Daoy (cell line): ENCODE data around the gene ZNF248. TPM values are rescaled to one million over a fixed set of nuclear protein-coding genes. Genes with fewer than 3 reads are reported as not detected.
"Not testable (repeated sequence)": the region's sequence is repeated elsewhere in the genome, so short reads cannot be mapped to it uniquely, and the experiment has no call there.

Experiments used
- DNase-seq: peaks from one replicate; pipeline ENCODE4 v3.0.0-alpha.2; 2015; ENCODE audit warnings: low read depth
- total RNA-seq: library from RNA; depleted of rRNA; stranded (reverse); fragments of >200 nt; shearing (Covaris generic); gene quantifications from 2 replicates; pipeline ENCODE4 v1.2.3, GENCODE V29; 2014; rRNA removed

ZNF248 gene
- 0.51 and 2.3 TPM in 2 replicates for total RNA-seq

DNA sequence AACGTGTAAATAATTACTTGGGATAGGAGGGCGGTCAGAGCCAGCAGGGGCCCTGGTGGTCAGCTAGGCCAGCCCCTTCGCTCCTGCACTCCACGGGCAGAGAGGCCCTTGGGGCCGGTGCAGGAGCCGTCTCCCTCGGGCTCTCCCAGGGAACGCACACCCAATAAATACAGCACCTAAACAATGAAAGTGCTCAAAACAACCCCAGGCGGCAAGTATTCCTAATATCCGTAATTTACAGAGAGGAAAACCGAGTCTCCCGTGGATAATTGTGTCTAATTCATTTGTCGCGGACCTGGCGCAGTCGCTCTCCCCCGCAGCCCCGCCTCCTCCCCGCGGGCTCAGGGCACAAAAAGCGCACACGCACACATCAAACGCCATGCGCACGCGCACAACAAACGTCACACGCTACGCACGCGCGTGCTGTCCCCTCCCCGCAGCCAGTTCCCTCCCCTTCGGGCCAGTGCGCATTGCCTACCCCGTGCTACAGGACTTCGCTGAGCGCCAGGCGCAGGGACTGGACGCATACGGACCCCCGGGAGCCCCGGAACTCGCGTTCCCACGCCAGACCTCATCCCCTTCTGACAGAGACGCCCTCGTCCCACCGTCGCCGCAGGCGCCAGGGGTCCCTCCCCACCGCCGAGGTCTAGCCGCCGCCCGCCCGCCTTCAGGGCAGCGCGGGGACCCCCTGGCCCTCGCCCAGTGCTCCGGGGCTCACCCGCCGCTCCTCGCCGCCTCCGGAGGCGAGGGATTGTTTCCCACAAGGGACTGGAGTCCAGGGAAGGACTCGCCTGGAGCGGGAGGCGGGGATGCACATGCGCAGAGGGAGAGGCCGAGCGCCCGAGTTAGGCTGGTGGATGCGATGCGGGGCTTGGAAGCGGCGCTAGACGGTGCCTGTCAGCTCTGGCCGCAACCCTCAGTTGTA lies at the start of gene ZNF248:
TSS of gene ZNF248 (minus strand) at position 324 of the 925 bp plus-strand sequence. CDS start 1,300 bp downstream, outside the sequence.
- peak; percentile 96 for DNase-seq

DNA sequence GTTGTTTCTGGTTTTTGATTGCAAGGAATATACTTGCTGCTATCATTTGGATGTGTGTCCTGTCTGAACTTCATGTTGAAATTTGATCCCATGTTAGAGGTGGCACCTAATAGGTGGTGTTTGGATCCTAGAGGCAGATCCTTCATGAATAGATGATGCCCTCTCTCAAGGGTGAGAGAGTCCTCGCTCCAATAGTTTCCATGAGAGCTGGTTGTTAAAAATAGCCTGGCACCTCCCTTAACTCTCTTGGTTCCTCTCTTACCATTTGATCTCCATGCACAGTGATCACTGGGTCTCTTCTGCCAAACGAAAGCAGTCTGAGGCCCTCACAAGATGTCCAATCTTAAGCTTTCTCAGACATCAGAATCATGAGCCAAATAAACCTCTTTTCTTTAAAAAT lies 49.0 kb upstream of the ZNF248 start:
- DNase-seq: no peak

GRCh38 chr10:37896436-37896835 lies 39.0 kb upstream of the ZNF248 start:
- no peak for DNase-seq

DNA sequence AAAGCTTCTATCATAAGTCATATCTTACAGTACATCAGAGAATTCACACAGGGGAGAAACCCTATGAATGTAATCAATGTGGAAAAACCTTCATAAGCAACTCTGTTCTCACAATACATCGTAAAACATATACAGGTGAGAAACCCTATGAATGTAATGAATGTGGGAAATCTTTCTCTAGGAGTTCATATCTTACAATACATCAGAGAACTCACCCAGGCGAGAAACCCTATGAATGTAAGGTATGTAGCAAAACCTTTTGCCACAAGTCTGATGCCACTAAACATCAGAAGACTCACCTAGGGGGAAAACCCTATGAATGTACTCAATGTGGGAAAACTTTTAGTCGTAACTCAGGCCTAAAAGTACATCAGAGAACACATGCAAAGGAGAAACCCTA lies 38.3 kb upstream of the ZNF248 start:
- DNase-seq: no peak

DNA sequence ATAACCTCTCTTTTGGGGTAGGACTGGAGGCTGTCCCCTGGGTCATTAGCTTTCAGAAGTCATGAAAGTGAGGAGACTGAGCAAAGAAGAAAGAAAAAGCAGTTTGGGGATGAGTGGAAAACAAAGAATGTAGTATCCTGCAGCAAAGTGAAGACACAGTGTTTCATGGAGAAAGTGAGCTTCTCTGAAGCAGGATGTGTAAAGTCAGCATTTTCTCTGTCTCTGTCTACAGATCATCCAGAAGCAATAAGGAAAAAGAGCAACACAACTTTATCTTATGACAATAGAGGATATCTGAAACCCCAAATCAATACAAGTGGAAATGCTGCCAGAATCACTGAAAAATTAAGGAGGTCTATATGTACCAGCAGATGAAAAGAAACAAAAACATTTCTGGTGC lies 28.4 kb upstream of the ZNF248 start:
- DNase-seq: no peak

DNA sequence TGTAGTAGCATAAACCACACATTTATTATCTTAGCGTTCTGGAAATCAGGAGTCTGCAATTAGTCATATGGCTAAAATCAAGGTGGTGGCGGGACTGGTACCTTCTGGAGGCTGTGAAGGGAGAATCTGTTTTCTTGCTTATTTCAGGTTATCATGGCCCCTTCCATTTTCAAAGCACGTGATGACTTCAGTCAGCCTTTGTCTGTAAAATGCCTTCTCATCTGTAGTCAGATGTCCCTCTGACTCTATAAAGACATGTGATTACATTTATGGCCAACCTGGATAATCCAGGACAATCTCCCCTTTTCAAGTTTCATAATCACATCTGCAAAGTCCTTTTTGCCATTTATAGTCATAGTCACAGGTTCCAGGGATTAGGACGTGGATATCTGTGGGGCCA lies 15.5 kb upstream of the ZNF248 start:
- no peak for DNase-seq

DNA sequence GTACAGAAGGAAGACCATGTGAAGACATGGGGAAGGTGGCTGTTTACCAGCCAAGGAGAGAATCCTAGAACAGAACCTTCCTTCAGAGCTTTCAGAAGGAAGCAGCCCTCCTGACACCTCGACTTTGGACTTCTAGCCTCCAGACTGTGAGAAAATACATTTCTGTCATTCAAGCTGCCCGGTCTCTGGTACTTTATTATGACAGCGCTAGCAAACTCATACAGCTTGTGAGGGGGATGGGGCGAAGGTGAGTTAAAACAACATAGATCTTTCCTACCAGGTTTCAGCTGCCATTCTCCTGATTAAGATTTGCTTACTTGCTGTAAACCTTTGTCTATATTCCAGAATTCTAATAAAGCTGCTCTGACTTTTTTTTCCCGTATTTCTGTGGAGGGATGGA lies 14.9 kb upstream of the ZNF248 start:
- DNase-seq: no peak

DNA sequence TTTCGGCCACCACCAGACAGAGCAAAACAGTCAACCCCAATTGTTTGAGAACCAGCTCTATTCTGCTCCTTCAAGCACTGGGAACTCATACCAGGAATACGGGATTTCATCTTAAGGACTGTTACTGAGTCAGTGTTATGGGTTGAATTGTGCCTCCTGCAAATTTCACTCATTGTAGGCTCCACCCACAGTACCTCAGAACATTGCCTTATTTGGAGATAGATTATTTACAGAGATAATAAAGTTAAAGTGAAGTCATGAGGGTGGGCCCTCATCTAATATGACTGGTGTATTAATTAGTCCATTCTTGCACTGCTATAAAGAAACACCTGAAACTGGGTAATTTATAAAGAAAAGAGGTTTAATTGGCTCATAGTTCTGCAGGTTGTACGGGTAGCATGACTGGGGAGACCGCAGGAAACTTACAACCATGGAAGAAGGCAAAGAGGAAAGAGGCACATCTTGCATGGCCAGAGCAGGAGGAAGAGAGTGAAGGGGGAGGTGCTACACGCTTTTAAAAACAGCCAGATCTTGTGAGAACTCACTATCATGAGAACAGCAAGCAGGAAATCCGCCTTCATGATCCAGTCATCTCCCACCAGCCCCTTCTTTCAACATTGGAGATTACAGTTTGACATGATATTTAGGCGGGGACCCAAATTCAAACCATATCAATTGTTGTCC lies 14.3 kb upstream of the ZNF248 start:
- DNase-seq: no peak

- DNase-seq: no peak
Observed at GRCh38 chr10:37871143-37871542, 13.7 kb upstream of the ZNF248 start.

- DNase-seq: no peak
Observed at GRCh38 chr10:37868796-37869195, 11.4 kb upstream of the ZNF248 start.

GRCh38 chr10:37865957-37866803 lies 8.8 kb upstream of the ZNF248 start:
- DNase-seq: no peak

GRCh38 chr10:37865264-37865663 lies 7.9 kb upstream of the ZNF248 start:
- DNase-seq: no peak

DNA sequence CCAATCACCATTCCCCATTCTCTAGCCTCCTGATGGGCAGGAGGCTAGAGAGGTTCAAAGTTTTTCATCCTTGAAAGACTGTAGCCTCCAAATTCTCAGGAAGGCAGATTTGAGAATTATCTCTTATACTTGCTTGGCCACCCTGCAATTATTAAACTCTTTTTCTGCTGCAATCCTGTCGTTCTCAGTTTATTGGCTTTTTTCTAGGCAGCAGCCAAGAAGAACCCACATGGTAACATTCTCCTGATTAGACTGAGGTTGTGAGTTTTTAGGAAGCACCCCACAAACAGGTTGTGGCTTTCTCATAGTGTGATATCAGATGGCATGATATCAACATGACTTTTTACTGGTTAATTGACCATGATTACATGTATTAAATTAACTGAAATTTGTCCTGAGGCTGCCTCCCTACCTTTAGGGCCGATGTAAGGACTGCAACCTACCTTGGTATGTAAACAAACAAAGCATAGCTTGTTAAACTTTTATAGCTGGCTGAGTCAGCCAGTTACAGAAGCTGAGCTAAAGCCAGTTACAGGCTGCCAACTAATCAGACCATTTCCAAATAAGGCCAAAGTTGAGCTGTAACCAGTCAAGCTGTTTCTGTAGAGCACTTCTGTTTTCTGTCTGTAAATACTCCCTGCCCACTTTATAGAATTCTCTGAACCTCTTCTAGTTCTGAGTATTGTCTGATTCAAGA lies 3.2 kb upstream of the ZNF248 start:
- DNase-seq: peak; percentile 16

DNA sequence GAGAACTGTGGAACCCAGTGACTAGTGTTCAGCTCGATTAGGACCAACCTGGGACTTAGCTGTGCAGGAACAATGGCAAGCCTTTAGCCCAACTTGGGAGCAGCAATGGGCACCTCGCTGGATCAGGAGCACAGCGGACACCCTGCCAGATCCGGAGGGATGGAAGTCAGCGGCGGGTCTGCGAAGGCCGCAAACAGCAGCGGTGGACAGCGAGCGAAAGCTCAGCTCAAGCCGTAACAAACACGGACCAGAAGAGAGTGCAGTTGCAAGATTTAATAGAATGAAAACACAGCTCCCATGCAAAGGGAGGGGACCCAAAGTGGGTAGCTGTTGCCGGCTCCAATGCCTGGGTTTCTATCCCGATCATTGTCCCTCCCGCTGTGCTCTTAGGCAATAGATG lies 1.9 kb upstream of the ZNF248 start:
- DNase-seq: not testable (repeated sequence)

DNA sequence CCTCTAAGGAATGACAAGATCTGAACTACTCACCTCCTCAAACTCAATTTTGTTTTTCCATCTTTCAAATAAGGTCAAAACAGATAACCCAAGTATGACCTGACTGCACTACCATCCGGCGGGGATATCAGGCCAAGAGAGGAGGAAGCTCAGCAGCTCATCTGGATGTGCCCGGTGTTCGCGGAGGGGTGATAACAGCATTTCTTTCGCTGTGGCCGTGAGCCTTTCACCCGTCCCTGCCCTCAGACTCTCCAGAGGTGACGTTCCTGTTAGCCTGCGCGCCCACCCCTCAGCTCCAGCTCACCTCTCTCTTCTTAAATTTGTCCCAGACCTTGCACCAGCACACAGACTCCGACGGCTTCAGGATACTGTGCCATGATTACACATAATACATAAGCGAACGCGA lies 526 bp downstream of the ZNF248 start:
- peak; percentile 19 for DNase-seq

GRCh38 chr10:37855636-37856035 lies 1.8 kb downstream of the ZNF248 start:
- no peak for DNase-seq

GRCh38 chr10:37854626-37855025 lies 2.8 kb downstream of the ZNF248 start:
- no peak for DNase-seq

GRCh38 chr10:37844644-37845043 lies 12.8 kb downstream of the ZNF248 start:
- DNase-seq: no peak

DNA sequence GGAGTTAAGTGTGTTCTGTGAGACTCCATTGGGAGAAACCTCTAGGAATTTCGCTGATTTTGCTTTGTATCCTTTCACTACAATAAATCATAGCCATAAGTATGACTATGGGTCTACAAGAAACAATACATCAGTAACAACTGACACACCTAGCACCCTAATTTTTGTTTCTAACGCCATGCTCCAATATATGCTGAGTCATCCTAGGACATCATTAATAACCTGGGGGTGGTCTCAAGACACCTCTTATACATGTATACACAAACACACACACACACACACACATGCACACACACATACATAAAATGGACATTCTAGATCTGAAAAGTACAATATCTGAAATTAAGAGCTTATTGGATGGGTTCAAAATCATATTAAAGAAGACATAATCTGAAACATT lies 18.2 kb downstream of the ZNF248 start:
- DNase-seq: no peak

GRCh38 chr10:37831495-37832333 lies 25.7 kb downstream of the ZNF248 start:
- DNase-seq: no peak

GRCh38 chr10:37826806-37827205 lies 30.6 kb downstream of the ZNF248 start:
- DNase-seq: no peak
